Gastroesophageal sphincter (tissue), 4 donors: ENCODE data around the gene ANKRD31. TPM values are rescaled to one million over a fixed set of nuclear protein-coding genes. Genes with fewer than 3 reads are reported as not detected.
"Not testable (repeated sequence)": the region's sequence is repeated elsewhere in the genome, so short reads cannot be mapped to it uniquely, and the experiment has no call there.

Source experiments
- ATAC-seq: fragments of 150-250 bp; one replicate; pipeline ENCODE4 v1.9.1; 2016; ENCODE audit warnings: mild to moderate bottlenecking, moderate library complexity
- H3K27ac ChIP-seq, 4 donors: fragments of 200-600 bp; sonication (generic) in 3 of 4; 1 replicate in 3 of 4; 2 replicates in 1 of 4; pipeline ENCODE4 v1.5.1; 2016 to 2019
- H3K27me3 ChIP-seq: fragments of 200-600 bp; sonication (generic); one replicate; pipeline ENCODE4 v1.5.1; 2019
- H3K36me3 ChIP-seq, 2 donors: fragments of 200-600 bp; sonication (generic); one replicate each; pipeline ENCODE4 v1.5.1; 2019; ENCODE audit warnings: control low read depth in 1 of 2
- H3K4me1 ChIP-seq, 3 donors: fragments of 200-600 bp; sonication (generic); 1 replicate in 2 of 3; 2 replicates in 1 of 3; pipeline ENCODE4 v1.5.1; 2016 to 2019; ENCODE audit warnings: control low read depth in 2 of 3
- H3K4me3 ChIP-seq, 2 donors: fragments of 200-600 bp; sonication (generic); one replicate each; pipeline ENCODE4 v1.5.1; 2019; ENCODE audit warnings: mild to moderate bottlenecking in 1 of 2, moderate library complexity in 1 of 2
- H3K9me3 ChIP-seq, 3 donors: fragments of 200-600 bp; sonication (generic); one replicate each; pipeline ENCODE4 v1.5.1; 2017 to 2019; ENCODE audit warnings: control low read depth in 2 of 3
- CTCF ChIP-seq, 4 experiments: fragments of 200-600 bp in 2 of 4; fragments of 450-650 bp in 2 of 4; sonication (generic) in 1 of 4; IDR thresholded peaks; one replicate each; pipeline ENCODE4 v1.5.1; 2017 to 2019; ENCODE audit warnings: antibody characterized with exemption in 4 of 4, mild to moderate bottlenecking in 2 of 4, moderate library complexity in 2 of 4
- EP300 ChIP-seq: sonication (generic); formaldehyde crosslinking; IDR thresholded peaks from one replicate; pipeline ENCODE4 v1.6.1; 2017; ENCODE audit warnings: antibody characterized with exemption, mild to moderate bottlenecking
- POLR2A ChIP-seq, 2 donors: fragments of 450-650 bp; IDR thresholded peaks; one replicate each; pipeline ENCODE4 v1.6.1; 2017; ENCODE audit warnings: antibody characterized with exemption in 2 of 2, mild to moderate bottlenecking in 2 of 2, moderate library complexity in 1 of 2
- POLR2AphosphoS5 ChIP-seq: sonication (generic); formaldehyde crosslinking; IDR thresholded peaks from one replicate; pipeline ENCODE4 v1.6.1; 2017; ENCODE audit warnings: antibody characterized with exemption
- WGBS, 2 donors: methylation state at CpG; one replicate each; pipeline ENCODE4 v1.1.5; 2018; ENCODE audit warnings: low coverage in 1 of 2; 5-methylcytosine and 5-hydroxymethylcytosine counted together
- total RNA-seq, 4 donors: library from RNA; depleted of rRNA; stranded (reverse); fragments of >200 nt; gene quantifications; one replicate each; pipeline ENCODE4 v1.1.0, GENCODE V29; 2016

ANKRD31 gene
- total RNA-seq, 4 donors from 2014 or later: 0.16 to 0.27 (median 0.23) TPM; not detected in 1

GRCh38 chr5:75239681-75240080 is 3.0 kb upstream of the ANKRD31 start:
- H3K4me1 ChIP-seq: peaks cover 0 to 13% (median 3%) of the 10 kb centered on the region in 3 donors
- H3K27ac ChIP-seq: no peak overlapping the region
- H3K27me3 ChIP-seq: no peaks in the 10 kb centered on the region
- TF ChIP-seq EP300 (no peak), POLR2A (IDR thresholded peaks at IDR 0.05) (no peak), CTCF (IDR thresholded peaks at IDR 0.05) (no peak), POLR2AphosphoS5 (no peak)
- 77 to 92% methylated on average over 2 of the region's 2 CpGs for WGBS, 2 donors
- no peak overlapping the region for H3K4me3 ChIP-seq
- ATAC-seq: no peak
- no peaks in the 10 kb centered on the region for H3K36me3 ChIP-seq
- H3K9me3 ChIP-seq: no peaks in the 10 kb centered on the region

DNA sequence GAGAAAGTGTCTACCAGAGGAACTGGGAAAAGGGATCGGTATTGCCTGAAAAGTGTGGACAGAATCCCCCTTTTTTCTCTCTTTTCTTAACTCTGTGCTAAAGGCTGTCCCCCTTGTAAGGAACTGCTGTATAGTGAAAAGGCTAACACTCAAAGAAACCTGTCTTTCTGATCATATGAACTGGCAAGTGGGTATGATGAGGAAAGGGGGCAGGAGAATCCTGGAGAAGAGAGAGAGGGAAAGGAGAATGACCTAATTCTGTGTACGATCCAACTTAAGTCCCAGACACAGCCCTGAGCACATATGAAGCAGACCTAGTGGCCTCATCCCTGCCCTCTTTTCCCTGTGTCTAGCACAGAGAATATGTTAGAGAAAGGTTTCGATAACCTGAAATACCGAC is 967 bp downstream of the ANKRD31 start:
- Histone ChIP-seq H3K9me3 (no peaks in the 10 kb centered on the region), H3K27me3 (no peaks in the 10 kb centered on the region), H3K4me1 (peaks cover 0 to 13% (median 3%) of the 10 kb centered on the region in 3 donors), H3K36me3 (no peaks in the 10 kb centered on the region), H3K4me3 (no peak overlapping the region), H3K27ac (no peak overlapping the region)
- no peak for ATAC-seq
- TF ChIP-seq CTCF (IDR thresholded peaks at IDR 0.05): no peak
- no peak for TF ChIP-seq EP300
- TF ChIP-seq POLR2A (IDR thresholded peaks at IDR 0.05): no peak
- no peak for TF ChIP-seq POLR2AphosphoS5
- WGBS, 2 donors: 89 to 90% methylated on average over 3 to 4 of the region's 4 CpGs

DNA sequence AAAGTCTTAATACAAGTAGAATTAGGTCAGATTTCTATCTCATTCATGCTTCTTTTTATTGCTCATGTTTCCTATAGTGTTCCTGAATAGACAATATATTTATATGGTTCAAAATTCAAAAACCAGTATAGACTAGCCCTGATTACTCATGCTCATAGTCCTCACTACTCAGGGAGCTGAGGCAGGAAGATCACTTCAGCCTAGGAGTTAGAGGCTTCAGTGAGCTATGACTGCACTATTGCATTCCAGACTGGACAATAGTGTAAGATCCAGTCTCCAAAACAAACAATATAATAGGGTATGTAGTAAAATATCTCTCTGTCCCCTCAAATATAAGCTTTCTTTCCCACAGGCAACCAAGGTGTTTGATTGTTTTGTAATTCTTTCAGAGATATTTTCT is 2.4 kb downstream of the ANKRD31 start:
- Histone ChIP-seq H3K36me3 (no peaks in the 10 kb centered on the region), H3K4me3 (no peak overlapping the region), H3K4me1 (peaks cover 0 to 13% (median 3%) of the 10 kb centered on the region in 3 donors), H3K9me3 (no peaks in the 10 kb centered on the region), H3K27ac (no peak overlapping the region), H3K27me3 (no peaks in the 10 kb centered on the region)
- TF ChIP-seq POLR2AphosphoS5 (no peak), CTCF (IDR thresholded peaks at IDR 0.05) (no peak), POLR2A (IDR thresholded peaks at IDR 0.05) (no peak), EP300 (no peak)
- ATAC-seq: no peak

DNA sequence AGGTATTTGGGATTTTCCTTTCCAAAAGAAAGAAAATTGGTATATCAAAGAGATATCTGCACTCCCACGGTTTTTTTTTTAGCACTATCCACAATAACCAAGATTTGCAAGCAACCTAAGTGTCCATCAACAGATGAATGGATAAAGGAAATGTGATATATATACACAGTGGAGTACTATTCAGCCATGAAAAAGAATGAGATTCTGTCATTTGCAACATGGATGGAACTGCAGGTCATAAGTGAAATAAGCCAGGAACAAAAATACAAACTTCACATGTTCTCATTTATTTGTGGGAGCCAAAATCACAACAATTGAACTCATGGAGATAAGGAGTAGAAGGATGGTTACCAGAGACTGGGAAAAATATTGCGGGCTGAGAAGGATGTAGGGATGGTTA is 9.8 kb downstream of the ANKRD31 start:
- H3K27me3 ChIP-seq: no peaks in the 10 kb centered on the region
- no peak overlapping the region for H3K27ac ChIP-seq
- WGBS, 2 donors: 71 to 77% methylated on average over 2 of the region's 2 CpGs
- ATAC-seq: no peak
- H3K36me3 ChIP-seq: no peaks in the 10 kb centered on the region
- no peaks in the 10 kb centered on the region for H3K9me3 ChIP-seq
- no peaks in the 10 kb centered on the region for H3K4me1 ChIP-seq
- TF ChIP-seq CTCF (IDR thresholded peaks at IDR 0.05): no peak
- no peak for TF ChIP-seq EP300
- no peak for TF ChIP-seq POLR2A (IDR thresholded peaks at IDR 0.05)
- TF ChIP-seq POLR2AphosphoS5: no peak
- no peak overlapping the region for H3K4me3 ChIP-seq

GRCh38 chr5:75225506-75225905 is 11.2 kb downstream of the ANKRD31 start:
- TF ChIP-seq EP300 (no peak), CTCF (IDR thresholded peaks at IDR 0.05) (no peak), POLR2AphosphoS5 (no peak), POLR2A (IDR thresholded peaks at IDR 0.05) (no peak)
- peaks cover 0 to 4% (median 0%) of the 10 kb centered on the region in 3 donors for H3K9me3 ChIP-seq
- no peak overlapping the region for H3K27ac ChIP-seq
- H3K36me3 ChIP-seq: no peaks in the 10 kb centered on the region
- no peaks in the 10 kb centered on the region for H3K4me1 ChIP-seq
- no peaks in the 10 kb centered on the region for H3K27me3 ChIP-seq
- no peak for ATAC-seq
- no peak overlapping the region for H3K4me3 ChIP-seq

- not testable (repeated sequence) for H3K27me3 ChIP-seq, H3K27ac ChIP-seq, H3K9me3 ChIP-seq, ATAC-seq, H3K36me3 ChIP-seq, H3K4me1 ChIP-seq, H3K4me3 ChIP-seq
- 70 to 85% methylated on average over 2 of the region's 2 CpGs for WGBS, 2 donors
Measured at GRCh38 chr5:75220787-75221186, 15.9 kb downstream of the ANKRD31 start.
